K562 (cell line): ENCODE data around the gene SLC22A23. TPM values are rescaled to one million over a fixed set of nuclear protein-coding genes. Genes with fewer than 3 reads are reported as not detected.

Source experiments
- ATAC-seq: fragments of 200-7000 bp; cut with Tn5 transposase; 3 replicates; pipeline ENCODE4 v1.9.1; 2020; ENCODE audit warnings: moderate library complexity
- BruUV-seq: library from RNA; stranded (reverse); fragments of 400-500 nt; replicated peaks from 2 replicates; lab custom pipeline; 2021; lab: Mats Ljungman, UMichigan
- CTCF ChIA-PET: fragments of 300-600 bp; formaldehyde crosslinking; extraction: SDS; loops from one replicate; lab custom pipeline; 2021; ENCODE audit warnings: low intra/inter-chr PET ratio; lab: Yijun Ruan, JAX
- POLR2A ChIA-PET: fragments of 300-600, 350-650 bp; sonication (Branson Sonifier 250); formaldehyde crosslinking; extraction: SDS; loops from one replicate; lab custom pipeline; 2021; ENCODE audit warnings: antibody characterized with exemption, inconsistent platforms; lab: Yijun Ruan, JAX
- DNase-seq, 4 experiments: peaks; one replicate each; pipeline versions ENCODE4 v3.0.0 to v3.0.0-alpha.2; 2011 to 2018; ENCODE audit warnings: low spot score in 3 of 4, mixed read lengths in 3 of 4; ENCODE audit errors: extremely low read depth in 1 of 4
- FAIRE-seq: peaks from 2 replicates; lab custom pipeline; 2011; peaks lifted over from hg19 to GRCh38; lab: Jason Lieb, UNC
- H2AFZ ChIP-seq: 2 replicates; pipeline ENCODE4 v1.6.0; 2011; ENCODE audit warnings: low read depth, low read length, control low read depth, inconsistent platforms
- H3K27ac ChIP-seq: fragments of 200-600 bp; 3 replicates; pipeline ENCODE4 v1.8.0; 2011; ENCODE audit warnings: low read depth, mild to moderate bottlenecking, control low read depth, inconsistent platforms, low read length, moderate library complexity, mixed read lengths; ENCODE audit errors: extremely low read depth
- H3K27me3 ChIP-seq, 2 experiments: fragments of 300-600 bp in 1 of 2; 2 replicates in 1 of 2; 3 replicates in 1 of 2; pipeline versions ENCODE4 v1.6.0 to v1.8.0; 2011; ENCODE audit warnings: inconsistent platforms in 2 of 2, low read length in 2 of 2, mild to moderate bottlenecking in 1 of 2, mixed read lengths in 1 of 2, moderate library complexity in 1 of 2; ENCODE audit not compliant: control insufficient read depth in 2 of 2, insufficient read depth in 2 of 2
- H3K36me3 ChIP-seq: fragments of 300-600 bp; 3 replicates; pipeline ENCODE4 v1.8.0; 2011; ENCODE audit warnings: mild to moderate bottlenecking, low read length, inconsistent platforms; ENCODE audit not compliant: control insufficient read depth, insufficient read depth
- H3K4me1 ChIP-seq, 2 experiments: fragments of 200-600 bp in 1 of 2; replicated peaks in 1 of 2; 2 replicates in 1 of 2; 3 replicates in 1 of 2; pipeline versions ENCODE4 v1.5.1 to v1.8.0; 2011; ENCODE audit warnings: inconsistent platforms in 2 of 2, low read length in 2 of 2, mild to moderate bottlenecking in 1 of 2, mixed read lengths in 1 of 2, moderate library complexity in 1 of 2; ENCODE audit not compliant: control insufficient read depth in 2 of 2, insufficient read depth in 2 of 2
- H3K4me2 ChIP-seq: 2 replicates; pipeline ENCODE4 v1.6.1; 2011; ENCODE audit warnings: low read length, control low read depth, inconsistent platforms, mixed read lengths; ENCODE audit not compliant: insufficient read depth
- H3K4me3 ChIP-seq: fragments of 200-600 bp; sonication (generic), shearing (Covaris generic); 2 replicates; pipeline ENCODE4 v1.5.1; 2016; ENCODE audit warnings: control low read depth, inconsistent platforms
- H3K79me2 ChIP-seq: fragments of 200-600 bp; 3 replicates; pipeline ENCODE4 v1.8.0; 2011; ENCODE audit warnings: low read length, inconsistent platforms; ENCODE audit not compliant: control insufficient read depth, insufficient read depth
- H3K9ac ChIP-seq, 2 experiments: 2 replicates each; pipeline versions ENCODE4 v1.6.0 to v1.6.1; 2011; ENCODE audit warnings: low read depth in 2 of 2, low read length in 2 of 2, control low read depth in 1 of 2, inconsistent platforms in 1 of 2, mild to moderate bottlenecking in 1 of 2, mixed read lengths in 1 of 2; ENCODE audit not compliant: insufficient read depth in 1 of 2
- H3K9me1 ChIP-seq: one replicate; pipeline ENCODE4 v1.6.0; 2011; ENCODE audit warnings: inconsistent platforms, mild to moderate bottlenecking, low read length, moderate library complexity; ENCODE audit not compliant: control insufficient read depth, insufficient read depth
- H3K9me3 ChIP-seq: replicated peaks from 2 replicates; pipeline ENCODE4 v1.5.1; 2011; ENCODE audit warnings: low read depth, low read length, inconsistent platforms; ENCODE audit not compliant: control insufficient read depth, insufficient read depth
- H4K20me1 ChIP-seq: replicated peaks from 2 replicates; pipeline ENCODE4 v1.6.1; 2011; ENCODE audit warnings: low read length, inconsistent platforms, mixed read lengths; ENCODE audit not compliant: control insufficient read depth, insufficient read depth
- HIVEP1 ChIP-seq: fragments of 250-450 bp; sonication (Bioruptor Pico); IDR thresholded peaks from 2 replicates; pipeline ENCODE4 v1.4.0; 2020; ENCODE audit warnings: mild to moderate bottlenecking
- KLF6 ChIP-seq: fragments of 250-450 bp; sonication (Bioruptor Pico); IDR thresholded peaks from 2 replicates; pipeline ENCODE4 v1.4.0; 2020; ENCODE audit warnings: mild to moderate bottlenecking, moderate library complexity, borderline replicate concordance
- MBD2 ChIP-seq: sonication (generic); IDR thresholded peaks from 2 replicates; pipeline ENCODE4 v1.6.1; 2016; ENCODE audit warnings: low read depth, borderline replicate concordance
- NFRKB ChIP-seq: fragments of 450-650 bp; IDR thresholded peaks from 2 replicates; pipeline ENCODE4 v1.6.1; 2016; ENCODE audit warnings: low read depth
- NR2C1 ChIP-seq, 2 experiments: fragments of 450-650 bp; IDR thresholded peaks; 2 replicates each; pipeline ENCODE4 v1.6.1; 2017; ENCODE audit warnings: mild to moderate bottlenecking in 2 of 2, antibody characterized with exemption in 1 of 2, inconsistent platforms in 1 of 2, missing compliant biosample characterization in 1 of 2, missing genetic modification characterization in 1 of 2
- SRSF1 ChIP-seq: fragments of 200-400 bp; formaldehyde crosslinking; IDR thresholded peaks from 2 replicates; pipeline ENCODE4 v1.6.1; 2017; ENCODE audit warnings: mild to moderate bottlenecking, low read depth, low read length, moderate library complexity
- ZNF197 ChIP-seq: fragments of 200-800 bp; sonication (Bioruptor generic); IDR thresholded peaks from 2 replicates; pipeline ENCODE4 v1.6.1; 2016; ENCODE audit warnings: low read depth, missing genetic modification characterization, missing compliant biosample characterization
- ZNF445 ChIP-seq: fragments of 250-450 bp; sonication (Bioruptor Pico); IDR thresholded peaks from 2 replicates; pipeline ENCODE4 v1.4.0; 2020; ENCODE audit warnings: low read depth, mild to moderate bottlenecking, moderate library complexity
- ZNF589 ChIP-seq: fragments of 200-800 bp; sonication (Bioruptor generic); IDR thresholded peaks from 2 replicates; pipeline ENCODE4 v1.6.1; 2016; ENCODE audit warnings: low read depth, missing genetic modification characterization, missing compliant biosample characterization
- WGBS: fragments of 100-300 bp; shearing (Covaris generic); methylation state at CpG from one replicate; pipeline ENCODE4 v1.1.6; 2016; ENCODE audit warnings: low coverage, mixed read lengths; ENCODE audit not compliant: insufficient coverage; ENCODE audit errors: missing lambda C conversion rate; 5-methylcytosine and 5-hydroxymethylcytosine counted together
- in situ Hi-C: fragments of 300-500 bp; cut with MboI; formaldehyde crosslinking; loops from 4 replicates; pipeline ENCODE4 v1.15.0; 2018; ENCODE audit warnings: inconsistent platforms, mixed read lengths
- intact Hi-C: fragments of 100-400 bp; cut with micrococcal nuclease; formaldehyde crosslinking; loops from 2 replicates; pipeline ENCODE4 v1.14.2; 2022
- polyA plus RNA-seq, 8 experiments: library from polyadenylated mRNA; depleted of rRNA in 4 of 8; stranded (reverse) in 5 of 8; unstranded in 3 of 8; fragments of >200 nt; fragmentation: Nextera tagmentation in 2 of 8; fragmentation: Illumina TruSeq in 1 of 8; extraction: Ambion mirVana in 2 of 8; extraction: Trizol in 1 of 8; gene quantifications; 2 replicates each; pipeline versions ENCODE4 v1.2.1 to v1.2.3, GENCODE V29; 2011 to 2014; ENCODE audit warnings: inconsistent platforms in 1 of 8, missing spikeins in 1 of 8
- total RNA-seq, 7 experiments: library from RNA; depleted of rRNA in 6 of 7; stranded (reverse); fragments of >200 nt in 6 of 7; fragmentation: Illumina TruSeq in 2 of 7; extraction: Trizol in 2 of 7; gene quantifications; 2 replicates each; pipeline versions ENCODE4 v1.2.1 to v1.2.3, GENCODE V29; 2011 to 2021; ENCODE audit warnings: low replicate concordance in 1 of 7
- TF ChIP-seq, protein P1 (sequence below): fragments of 150-350 bp; IDR thresholded peaks from 2 replicates; pipeline ENCODE4 v1.6.1; 2014; ENCODE audit warnings: low read depth, mild to moderate bottlenecking, low read length, borderline replicate concordance
- TF ChIP-seq, protein P2 (sequence below): IDR thresholded peaks from 3 replicates; pipeline ENCODE4 v1.6.1; 2011; ENCODE audit warnings: borderline replicate concordance, mild to moderate bottlenecking, moderate library complexity; ENCODE audit not compliant: insufficient read length; ENCODE audit errors: extremely low read depth
- TF ChIP-seq, protein P3 (sequence below): fragments of 250-450 bp; sonication (Bioruptor Pico); IDR thresholded peaks from 2 replicates; pipeline ENCODE4 v1.5.0; 2022; ENCODE audit warnings: mild to moderate bottlenecking

Gene SLC22A23
- total and polyA plus RNA-seq, 9 of the 15 experiments (the other 6 are each of a cell fraction or from before 2014, with no cell fraction given), result 0.30 to 8.7 (median 2.5) TPM

DNA sequence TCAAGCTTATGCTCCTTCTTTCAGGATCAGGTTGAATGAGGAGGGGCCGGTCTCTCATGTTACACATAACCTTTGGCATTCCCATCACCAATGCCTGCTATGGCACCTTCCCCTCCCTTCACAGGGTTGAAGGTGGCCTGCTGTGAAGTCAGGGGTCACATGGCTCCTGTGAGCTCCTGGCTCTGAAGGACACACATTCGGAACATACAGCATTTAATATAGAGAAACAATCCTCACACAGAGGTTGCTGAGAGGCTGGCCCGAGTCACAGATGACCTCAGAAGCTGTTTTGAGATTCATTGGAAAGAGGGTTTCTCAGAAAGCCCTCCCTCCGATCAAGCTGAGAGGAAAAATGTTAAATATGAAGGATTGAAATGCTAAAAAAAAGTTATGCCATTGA is 116.0 kb downstream of the SLC22A23 start:
- ATAC-seq (no peak), FAIRE-seq (no peak), DNase-seq (no peak)
- Histone ChIP-seq H3K36me3 (no peaks in the 10 kb centered on the region), H3K4me3 (no peak overlapping the region), H3K9ac (peak overlapping the region in 1 of 2 experiments; percentile 40; a peak in 1 of 4 replicates), H3K9me1 (no peaks in the 10 kb centered on the region), H3K27me3 (no peaks in the 10 kb centered on the region), H3K27ac (no peak overlapping the region), H3K79me2 (no peaks in the 10 kb centered on the region), H3K9me3 (no peaks in the 10 kb centered on the region), H2AFZ (no peak overlapping the region), H3K4me1 (peaks cover 10 to 44% of the 10 kb centered on the region in 2 experiments), H4K20me1 (no peaks in the 10 kb centered on the region), H3K4me2 (no peak overlapping the region)
- POLR2A ChIA-PET, result interaction anchor here (1.2 to 2.9 kb wide), 6 partner anchors 8 to 14 kb away, joined by 3 to 14 read pairs (median 4); no protein-coding TSS in a partner anchor
- intact Hi-C loops, result loop anchor here (2.0 kb wide), 1 partner anchor 14 kb away; no protein-coding TSS in a partner anchor
- BruUV-seq, result no TSS peak
- TF ChIP-seq HIVEP1 (CRISPR knock-in tag) (no peak), ZNF197 (CRISPR knock-in tag) (peak; percentile 65; the same call in 1 of the 2 replicates), MBD2 (no peak), NFRKB (no peak), KLF6 (CRISPR knock-in tag) (no peak), SRSF1 (no peak), NR2C1 (IDR thresholded peaks at IDR 0.05) (no peak), NR2C1 (tag; IDR thresholded peaks at IDR 0.05) (peak; percentile 49; the same call in 1 of the 2 replicates), ZNF589 (0 out of 2 replicates have a peak, but pooled peaks have one; percentile 18), ZNF445 (no peak)
- TF ChIP-seq, protein P1, sequence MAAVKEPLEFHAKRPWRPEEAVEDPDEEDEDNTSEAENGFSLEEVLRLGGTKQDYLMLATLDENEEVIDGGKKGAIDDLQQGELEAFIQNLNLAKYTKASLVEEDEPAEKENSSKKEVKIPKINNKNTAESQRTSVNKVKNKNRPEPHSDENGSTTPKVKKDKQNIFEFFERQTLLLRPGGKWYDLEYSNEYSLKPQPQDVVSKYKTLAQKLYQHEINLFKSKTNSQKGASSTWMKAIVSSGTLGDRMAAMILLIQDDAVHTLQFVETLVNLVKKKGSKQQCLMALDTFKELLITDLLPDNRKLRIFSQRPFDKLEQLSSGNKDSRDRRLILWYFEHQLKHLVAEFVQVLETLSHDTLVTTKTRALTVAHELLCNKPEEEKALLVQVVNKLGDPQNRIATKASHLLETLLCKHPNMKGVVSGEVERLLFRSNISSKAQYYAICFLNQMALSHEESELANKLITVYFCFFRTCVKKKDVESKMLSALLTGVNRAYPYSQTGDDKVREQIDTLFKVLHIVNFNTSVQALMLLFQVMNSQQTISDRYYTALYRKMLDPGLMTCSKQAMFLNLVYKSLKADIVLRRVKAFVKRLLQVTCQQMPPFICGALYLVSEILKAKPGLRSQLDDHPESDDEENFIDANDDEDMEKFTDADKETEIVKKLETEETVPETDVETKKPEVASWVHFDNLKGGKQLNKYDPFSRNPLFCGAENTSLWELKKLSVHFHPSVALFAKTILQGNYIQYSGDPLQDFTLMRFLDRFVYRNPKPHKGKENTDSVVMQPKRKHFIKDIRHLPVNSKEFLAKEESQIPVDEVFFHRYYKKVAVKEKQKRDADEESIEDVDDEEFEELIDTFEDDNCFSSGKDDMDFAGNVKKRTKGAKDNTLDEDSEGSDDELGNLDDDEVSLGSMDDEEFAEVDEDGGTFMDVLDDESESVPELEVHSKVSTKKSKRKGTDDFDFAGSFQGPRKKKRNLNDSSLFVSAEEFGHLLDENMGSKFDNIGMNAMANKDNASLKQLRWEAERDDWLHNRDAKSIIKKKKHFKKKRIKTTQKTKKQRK, result no peak
- TF ChIP-seq, protein P2, sequence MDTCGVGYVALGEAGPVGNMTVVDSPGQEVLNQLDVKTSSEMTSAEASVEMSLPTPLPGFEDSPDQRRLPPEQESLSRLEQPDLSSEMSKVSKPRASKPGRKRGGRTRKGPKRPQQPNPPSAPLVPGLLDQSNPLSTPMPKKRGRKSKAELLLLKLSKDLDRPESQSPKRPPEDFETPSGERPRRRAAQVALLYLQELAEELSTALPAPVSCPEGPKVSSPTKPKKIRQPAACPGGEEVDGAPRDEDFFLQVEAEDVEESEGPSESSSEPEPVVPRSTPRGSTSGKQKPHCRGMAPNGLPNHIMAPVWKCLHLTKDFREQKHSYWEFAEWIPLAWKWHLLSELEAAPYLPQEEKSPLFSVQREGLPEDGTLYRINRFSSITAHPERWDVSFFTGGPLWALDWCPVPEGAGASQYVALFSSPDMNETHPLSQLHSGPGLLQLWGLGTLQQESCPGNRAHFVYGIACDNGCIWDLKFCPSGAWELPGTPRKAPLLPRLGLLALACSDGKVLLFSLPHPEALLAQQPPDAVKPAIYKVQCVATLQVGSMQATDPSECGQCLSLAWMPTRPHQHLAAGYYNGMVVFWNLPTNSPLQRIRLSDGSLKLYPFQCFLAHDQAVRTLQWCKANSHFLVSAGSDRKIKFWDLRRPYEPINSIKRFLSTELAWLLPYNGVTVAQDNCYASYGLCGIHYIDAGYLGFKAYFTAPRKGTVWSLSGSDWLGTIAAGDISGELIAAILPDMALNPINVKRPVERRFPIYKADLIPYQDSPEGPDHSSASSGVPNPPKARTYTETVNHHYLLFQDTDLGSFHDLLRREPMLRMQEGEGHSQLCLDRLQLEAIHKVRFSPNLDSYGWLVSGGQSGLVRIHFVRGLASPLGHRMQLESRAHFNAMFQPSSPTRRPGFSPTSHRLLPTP, result no peak
- TF ChIP-seq, protein P3, sequence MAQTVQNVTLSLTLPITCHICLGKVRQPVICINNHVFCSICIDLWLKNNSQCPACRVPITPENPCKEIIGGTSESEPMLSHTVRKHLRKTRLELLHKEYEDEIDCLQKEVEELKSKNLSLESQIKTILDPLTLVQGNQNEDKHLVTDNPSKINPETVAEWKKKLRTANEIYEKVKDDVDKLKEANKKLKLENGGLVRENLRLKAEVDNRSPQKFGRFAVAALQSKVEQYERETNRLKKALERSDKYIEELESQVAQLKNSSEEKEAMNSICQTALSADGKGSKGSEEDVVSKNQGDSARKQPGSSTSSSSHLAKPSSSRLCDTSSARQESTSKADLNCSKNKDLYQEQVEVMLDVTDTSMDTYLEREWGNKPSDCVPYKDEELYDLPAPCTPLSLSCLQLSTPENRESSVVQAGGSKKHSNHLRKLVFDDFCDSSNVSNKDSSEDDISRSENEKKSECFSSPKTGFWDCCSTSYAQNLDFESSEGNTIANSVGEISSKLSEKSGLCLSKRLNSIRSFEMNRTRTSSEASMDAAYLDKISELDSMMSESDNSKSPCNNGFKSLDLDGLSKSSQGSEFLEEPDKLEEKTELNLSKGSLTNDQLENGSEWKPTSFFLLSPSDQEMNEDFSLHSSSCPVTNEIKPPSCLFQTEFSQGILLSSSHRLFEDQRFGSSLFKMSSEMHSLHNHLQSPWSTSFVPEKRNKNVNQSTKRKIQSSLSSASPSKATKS (CRISPR knock-in tag), result no peak
- WGBS, result 29% methylated on average over 4 of the region's 4 CpGs
- in situ Hi-C loops, result no loop called here
- CTCF ChIA-PET, result no interaction called here
